ENCODE measurements around the gene CASTOR1. TPM values are rescaled to one million over a fixed set of nuclear protein-coding genes. Genes with fewer than 3 reads are reported as not detected.
"Not testable (repeated sequence)": the region's sequence is repeated elsewhere in the genome, so short reads cannot be mapped to it uniquely, and the experiment has no call there.

Gene CASTOR1
- 3.4 and 4.0 TPM in 2 replicates for total RNA-seq (2014; rRNA removed; shearing (Covaris generic))
- 3.5 and 4.9 TPM in 2 replicates for polyA plus RNA-seq (2015; cell fraction: cytosol; rRNA removed)
- 8.3 and 13.8 TPM in 2 replicates for polyA plus RNA-seq (2015; cell fraction: nucleus; rRNA removed)

GRCh38 chr22:30289141-30289979 lies at the start of gene CASTOR1:
CASTOR1 (minus strand) TSS chr22:30289505; CDS start chr22:30289497, 8 bp downstream.
- in situ Hi-C loops (cut with HindIII; ENCODE audit: low pct_unique_long_range_greater_than_20kb, low sequenced_read_pairs), result loop anchor here (25.0 kb wide), 1 partner anchor 98 kb away; the partner anchor contains the start of genes RNF215 and SEC14L2
- DNase-seq (ENCODE audit: low read depth, low spot score), result peak; percentile 99

DNA sequence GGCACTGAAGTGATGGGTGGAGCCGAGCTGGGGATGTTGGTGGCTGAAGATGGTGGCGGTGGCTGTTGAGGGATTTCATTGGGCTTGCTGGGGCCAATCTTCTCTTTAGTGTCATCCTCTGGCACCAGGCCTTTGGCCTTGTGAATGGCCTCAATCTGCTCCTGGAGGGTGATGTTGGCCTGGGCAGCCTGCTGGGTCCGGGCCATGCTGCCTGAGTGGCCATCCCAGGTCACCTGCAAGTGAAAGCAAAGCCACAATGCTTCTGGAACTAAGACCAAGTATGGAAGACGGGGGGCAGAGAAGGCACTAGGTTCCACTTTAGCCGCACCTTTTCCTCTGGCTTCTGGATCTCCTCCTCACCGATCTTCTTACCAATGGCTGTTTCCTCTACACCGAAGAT lies 49.5 kb upstream of the CASTOR1 start:
- in situ Hi-C loops (cut with HindIII; ENCODE audit: low pct_unique_long_range_greater_than_20kb, low sequenced_read_pairs), result no loop called here

GRCh38 chr22:30338341-30338740 lies 49.0 kb upstream of the CASTOR1 start:
- DNase-seq (ENCODE audit: low read depth, low spot score); in situ Hi-C loops (cut with HindIII; ENCODE audit: low pct_unique_long_range_greater_than_20kb, low sequenced_read_pairs): not testable (repeated sequence)

More for the DNA sequence above, 49.5 kb upstream of the CASTOR1 start:
- no peak for DNase-seq (ENCODE audit: low read depth, low spot score)

DNA sequence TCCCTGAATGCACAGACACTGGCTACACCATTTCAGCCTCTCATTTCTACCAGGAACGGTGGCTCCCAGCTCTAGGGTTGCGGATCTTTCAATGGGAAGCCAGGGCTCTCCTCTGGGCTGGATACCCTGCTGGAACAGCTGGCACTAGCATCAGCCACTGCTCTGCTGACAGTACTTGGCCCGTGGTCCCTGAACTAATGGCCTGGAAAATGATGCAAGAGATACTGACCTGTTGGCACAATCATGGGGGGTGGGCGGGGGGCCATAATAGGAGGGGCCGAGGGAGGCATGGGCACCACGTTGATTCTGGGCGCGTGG lies 48.1 kb upstream of the CASTOR1 start:
- in situ Hi-C loops (cut with HindIII; ENCODE audit: low pct_unique_long_range_greater_than_20kb, low sequenced_read_pairs), result no loop called here
- no peak for DNase-seq (ENCODE audit: low read depth, low spot score)

- in situ Hi-C loops (cut with HindIII; ENCODE audit: low pct_unique_long_range_greater_than_20kb, low sequenced_read_pairs), result no loop called here
- DNase-seq (ENCODE audit: low read depth, low spot score), result no peak
Measured at GRCh38 chr22:30336752-30337460, 47.6 kb upstream of the CASTOR1 start.

- no peak for DNase-seq (ENCODE audit: low read depth, low spot score)
Measured at GRCh38 chr22:30335236-30335635, 45.9 kb upstream of the CASTOR1 start.

DNA sequence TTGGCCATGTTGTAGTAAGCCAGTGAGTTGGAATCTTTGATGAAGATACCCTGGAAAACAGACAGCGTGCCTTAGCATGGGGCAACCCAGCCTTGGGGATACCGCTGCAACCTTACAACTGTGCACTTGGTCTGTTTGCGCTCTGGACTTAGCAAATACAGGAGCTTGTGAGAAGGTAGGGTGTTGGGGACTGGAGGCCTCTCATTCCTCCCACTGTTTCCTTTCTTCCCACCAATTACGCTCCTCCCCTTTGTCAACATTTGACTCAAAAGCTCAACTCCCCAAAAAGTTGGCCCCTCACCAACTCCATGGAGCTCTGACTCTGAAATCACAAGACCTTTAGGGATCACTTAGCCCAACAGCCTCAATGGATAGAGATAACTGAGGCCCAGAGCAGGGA lies 45.3 kb upstream of the CASTOR1 start:
- in situ Hi-C loops (cut with HindIII; ENCODE audit: low pct_unique_long_range_greater_than_20kb, low sequenced_read_pairs), result no loop called here
- no peak for DNase-seq (ENCODE audit: low read depth, low spot score)

More at GRCh38 chr22:30335236-30335635, 45.9 kb upstream of the CASTOR1 start:
- in situ Hi-C loops (cut with HindIII; ENCODE audit: low pct_unique_long_range_greater_than_20kb, low sequenced_read_pairs), result no loop called here

DNA sequence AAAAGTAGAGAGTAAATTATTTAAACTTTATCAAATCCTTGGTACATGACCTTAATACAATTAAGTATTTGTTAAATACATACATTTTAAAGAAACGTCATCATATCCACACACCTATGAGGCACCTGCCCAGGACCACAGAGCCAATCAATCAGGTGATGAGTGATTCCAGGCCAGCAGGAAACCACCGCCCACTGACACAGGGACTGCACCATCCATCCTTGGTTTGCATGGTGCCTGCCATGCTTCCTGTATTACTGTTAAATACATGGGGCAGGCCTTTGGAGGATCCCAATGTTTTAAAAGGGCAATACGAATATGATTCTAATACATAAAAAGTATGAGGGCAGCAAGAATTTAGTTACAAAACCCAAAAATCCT lies 44.4 kb upstream of the CASTOR1 start:
- in situ Hi-C loops (cut with HindIII; ENCODE audit: low pct_unique_long_range_greater_than_20kb, low sequenced_read_pairs), result no loop called here
- no peak for DNase-seq (ENCODE audit: low read depth, low spot score)

- in situ Hi-C loops (cut with HindIII; ENCODE audit: low pct_unique_long_range_greater_than_20kb, low sequenced_read_pairs), result no loop called here
- peak; percentile 91 for DNase-seq (ENCODE audit: low read depth, low spot score)
Measured at GRCh38 chr22:30332994-30333706, 43.8 kb upstream of the CASTOR1 start.

GRCh38 chr22:30332551-30332950 lies 43.2 kb upstream of the CASTOR1 start:
- in situ Hi-C loops (cut with HindIII; ENCODE audit: low pct_unique_long_range_greater_than_20kb, low sequenced_read_pairs), result no loop called here
- peak; percentile 99 for DNase-seq (ENCODE audit: low read depth, low spot score)

DNA sequence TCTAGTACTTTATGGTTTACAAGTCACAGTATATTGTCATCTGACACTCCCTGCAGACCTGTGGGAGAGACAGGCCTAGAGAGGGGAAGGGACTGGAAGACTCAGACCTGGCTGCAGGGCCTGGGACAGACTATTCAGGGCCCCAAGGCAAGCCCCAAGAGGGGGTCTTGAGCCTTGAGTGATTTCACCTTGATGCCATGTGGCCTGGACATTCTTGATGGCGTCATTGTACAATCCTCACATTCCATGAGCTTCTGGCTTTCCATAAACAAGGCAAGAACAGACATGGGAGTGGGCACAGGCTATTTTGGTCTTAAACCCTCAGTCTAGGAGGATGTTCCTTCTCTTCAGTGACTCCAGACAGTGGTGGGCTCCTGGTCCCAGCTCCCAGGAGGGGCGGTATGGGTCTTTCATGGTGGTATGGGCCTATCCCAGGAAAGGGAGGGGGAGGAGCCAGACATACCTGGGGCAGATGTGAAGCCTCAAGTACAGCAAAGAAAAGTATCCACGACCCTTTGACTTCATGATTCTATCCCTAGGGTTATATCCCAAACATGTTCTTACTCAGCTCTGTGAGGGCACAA lies 39.3 kb upstream of the CASTOR1 start:
- in situ Hi-C loops (cut with HindIII; ENCODE audit: low pct_unique_long_range_greater_than_20kb, low sequenced_read_pairs), result loop anchor here (10.0 kb wide), 1 partner anchor 96 kb away; the partner anchor contains the start of gene MTFP1
- DNase-seq (ENCODE audit: low read depth, low spot score), result no peak

DNA sequence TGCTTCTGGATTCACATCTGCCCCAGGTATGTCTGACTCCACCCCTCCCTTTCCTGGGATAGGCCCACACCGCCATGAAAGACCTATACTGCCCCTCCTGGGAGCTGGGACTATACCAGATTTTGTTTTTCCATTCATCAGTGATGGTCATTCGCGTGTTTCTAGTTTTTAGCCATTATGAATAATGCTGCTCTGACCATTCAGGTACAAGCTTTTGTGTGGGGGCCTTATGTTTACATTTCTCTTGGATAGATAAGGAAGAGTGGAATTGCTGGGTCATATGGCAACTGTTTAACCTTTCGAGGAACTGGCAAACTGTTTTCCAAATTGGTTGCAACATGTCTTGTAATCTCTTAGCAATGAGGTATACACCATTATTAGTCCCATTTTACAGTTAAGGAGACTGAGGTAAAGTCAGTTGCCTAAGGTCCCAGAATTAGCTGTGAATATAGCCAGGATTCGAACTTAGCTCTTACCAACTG lies 38.6 kb upstream of the CASTOR1 start:
- DNase-seq (ENCODE audit: low read depth, low spot score), result peak; percentile 38
- in situ Hi-C loops (cut with HindIII; ENCODE audit: low pct_unique_long_range_greater_than_20kb, low sequenced_read_pairs), result loop anchor here (10.0 kb wide), 1 partner anchor 97 kb away; the partner anchor contains the start of gene MTFP1

- in situ Hi-C loops (cut with HindIII; ENCODE audit: low pct_unique_long_range_greater_than_20kb, low sequenced_read_pairs), result loop anchor here (10.0 kb wide), 1 partner anchor 98 kb away; the partner anchor contains the start of gene MTFP1
- DNase-seq (ENCODE audit: low read depth, low spot score), result peak; percentile 89
Measured at GRCh38 chr22:30326706-30327362, 37.5 kb upstream of the CASTOR1 start, which contains the start of gene TBC1D10A. TBC1D10A (minus strand) TSS chr22:30326941; CDS start chr22:30326881, 60 bp downstream.

DNA sequence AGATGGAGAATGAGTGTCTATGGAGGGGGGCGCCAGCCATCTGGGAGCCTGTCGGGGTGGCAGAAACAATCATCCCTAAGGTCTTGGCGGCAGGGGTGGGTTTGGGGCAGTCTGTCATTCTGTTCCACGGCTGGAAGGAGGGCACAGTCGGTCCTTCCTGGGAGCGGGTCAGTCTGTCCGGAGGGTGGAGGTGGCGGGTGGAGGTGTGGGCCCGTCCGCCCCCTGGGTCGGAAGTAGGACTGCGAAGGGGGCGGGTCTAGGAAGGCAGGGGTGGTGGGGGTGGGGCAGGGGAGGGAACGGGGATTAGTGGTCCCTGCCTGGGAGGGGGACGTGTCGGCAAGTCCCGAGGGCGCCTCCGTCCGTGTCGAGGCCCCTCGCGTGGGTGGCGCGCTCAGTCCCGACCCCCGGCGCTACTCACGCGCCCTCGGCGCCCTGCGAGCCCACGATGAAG lies 37.0 kb upstream of the CASTOR1 start:
- in situ Hi-C loops (cut with HindIII; ENCODE audit: low pct_unique_long_range_greater_than_20kb, low sequenced_read_pairs), result loop anchor here (10.0 kb wide), 1 partner anchor 99 kb away; the partner anchor contains the start of gene MTFP1
- peak; percentile 48 for DNase-seq (ENCODE audit: low read depth, low spot score)

- no peak for DNase-seq (ENCODE audit: low read depth, low spot score)
- in situ Hi-C loops (cut with HindIII; ENCODE audit: low pct_unique_long_range_greater_than_20kb, low sequenced_read_pairs), result loop anchor here (10.0 kb wide), 1 partner anchor 99 kb away; the partner anchor contains the start of gene MTFP1
Measured at GRCh38 chr22:30325724-30326254, 36.5 kb upstream of the CASTOR1 start.

GRCh38 chr22:30325065-30325720 lies 35.9 kb upstream of the CASTOR1 start:
- in situ Hi-C loops (cut with HindIII; ENCODE audit: low pct_unique_long_range_greater_than_20kb, low sequenced_read_pairs), result loop anchor here (10.0 kb wide), 1 partner anchor 100 kb away; the partner anchor contains the start of gene MTFP1
- peak; percentile 86 for DNase-seq (ENCODE audit: low read depth, low spot score)

Data from SK-MEL-5 (cell line).